ENCODE results near the gene PACSIN2. TPM values are rescaled to one million over a fixed set of nuclear protein-coding genes. Genes with fewer than 3 reads are reported as not detected.
"Not testable (repeated sequence)": the region's sequence is repeated elsewhere in the genome, so short reads cannot be mapped to it uniquely, and the experiment has no call there.

The PACSIN2 gene
- total RNA-seq, 2 experiments from 2014 or later = 33.5 to 35.7 TPM

- ChIA-PET POLR2A (no interaction called here), CTCF (no interaction called here)
- Mint-ChIP-seq H3K27me3 (no peaks in the 10 kb centered on the region), H3K9me3 (no peaks in the 10 kb centered on the region), H3K27ac (no peak overlapping the region), H3K36me3 (ENCODE audit: low read depth) (no peaks in the 10 kb centered on the region), H3K4me3 (no peak overlapping the region), H3K4me1 (ENCODE audit: low read depth) (peaks cover 4% of the 10 kb centered on the region)
- DNase-seq (no peak), ATAC-seq (no peak)
- intact Hi-C loops (cut with micrococcal nuclease) = no loop called here
- TF ChIP-seq, protein P1, sequence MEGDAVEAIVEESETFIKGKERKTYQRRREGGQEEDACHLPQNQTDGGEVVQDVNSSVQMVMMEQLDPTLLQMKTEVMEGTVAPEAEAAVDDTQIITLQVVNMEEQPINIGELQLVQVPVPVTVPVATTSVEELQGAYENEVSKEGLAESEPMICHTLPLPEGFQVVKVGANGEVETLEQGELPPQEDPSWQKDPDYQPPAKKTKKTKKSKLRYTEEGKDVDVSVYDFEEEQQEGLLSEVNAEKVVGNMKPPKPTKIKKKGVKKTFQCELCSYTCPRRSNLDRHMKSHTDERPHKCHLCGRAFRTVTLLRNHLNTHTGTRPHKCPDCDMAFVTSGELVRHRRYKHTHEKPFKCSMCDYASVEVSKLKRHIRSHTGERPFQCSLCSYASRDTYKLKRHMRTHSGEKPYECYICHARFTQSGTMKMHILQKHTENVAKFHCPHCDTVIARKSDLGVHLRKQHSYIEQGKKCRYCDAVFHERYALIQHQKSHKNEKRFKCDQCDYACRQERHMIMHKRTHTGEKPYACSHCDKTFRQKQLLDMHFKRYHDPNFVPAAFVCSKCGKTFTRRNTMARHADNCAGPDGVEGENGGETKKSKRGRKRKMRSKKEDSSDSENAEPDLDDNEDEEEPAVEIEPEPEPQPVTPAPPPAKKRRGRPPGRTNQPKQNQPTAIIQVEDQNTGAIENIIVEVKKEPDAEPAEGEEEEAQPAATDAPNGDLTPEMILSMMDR (IDR thresholded peaks at IDR 0.05) = no peak
Observed at GRCh38 chr22:43036282-43036829, 21.4 kb upstream of the PACSIN2 start.

- H3K36me3 Mint-ChIP-seq (ENCODE audit: low read depth) = no peaks in the 10 kb centered on the region
- intact Hi-C loops (cut with micrococcal nuclease) = no loop called here
- ATAC-seq (no peak), DNase-seq (no peak)
- ChIA-PET CTCF (interaction anchor here (1.5 to 2.7 kb wide), 4 partner anchors 44 to 178 kb away, joined by 3 to 11 read pairs (median 8); partner anchors contain the start of gene ARFGAP3), POLR2A (interaction anchor here (0.6 kb wide), 1 partner anchor 772 kb away, joined by 3 read pairs; no protein-coding TSS in a partner anchor)
- no peak overlapping the region for H3K4me3 Mint-ChIP-seq
- H3K27me3 Mint-ChIP-seq = no peaks in the 10 kb centered on the region
- no peaks in the 10 kb centered on the region for H3K9me3 Mint-ChIP-seq
- H3K4me1 Mint-ChIP-seq (ENCODE audit: low read depth) = peaks cover 4% of the 10 kb centered on the region
- no peak overlapping the region for H3K27ac Mint-ChIP-seq
- TF ChIP-seq, protein P1 (IDR thresholded peaks at IDR 0.05) = no peak
Observed at GRCh38 chr22:43035250-43035649, 20.3 kb upstream of the PACSIN2 start.

- POLR2A ChIA-PET = no interaction called here
- CTCF ChIA-PET = interaction anchor here (2.9 kb wide), 1 partner anchor 164 kb away, joined by 18 read pairs; no protein-coding TSS in a partner anchor
- intact Hi-C loops (cut with micrococcal nuclease) = no loop called here
- H3K4me1 Mint-ChIP-seq (ENCODE audit: low read depth) = peaks cover 4% of the 10 kb centered on the region
- H3K9me3 Mint-ChIP-seq = no peaks in the 10 kb centered on the region
- ATAC-seq (no peak), DNase-seq (no peak)
- no peaks in the 10 kb centered on the region for H3K36me3 Mint-ChIP-seq (ENCODE audit: low read depth)
- H3K27me3 Mint-ChIP-seq = no peaks in the 10 kb centered on the region
- H3K27ac Mint-ChIP-seq = no peak overlapping the region
- TF ChIP-seq, protein P1 (IDR thresholded peaks at IDR 0.05) = no peak
- H3K4me3 Mint-ChIP-seq = no peak overlapping the region
Observed at GRCh38 chr22:43031617-43032016, 16.7 kb upstream of the PACSIN2 start.

GRCh38 chr22:43018615-43019014 lies 3.7 kb upstream of the PACSIN2 start:
- no peak overlapping the region for H3K4me3 Mint-ChIP-seq
- no peaks in the 10 kb centered on the region for H3K27me3 Mint-ChIP-seq
- no peaks in the 10 kb centered on the region for H3K36me3 Mint-ChIP-seq (ENCODE audit: low read depth)
- TF ChIP-seq, protein P1 (IDR thresholded peaks at IDR 0.05) = no peak
- H3K9me3 Mint-ChIP-seq = no peaks in the 10 kb centered on the region
- CTCF ChIA-PET = no interaction called here
- H3K27ac Mint-ChIP-seq = no peak overlapping the region
- POLR2A ChIA-PET = no interaction called here
- no peak for DNase-seq
- intact Hi-C loops (cut with micrococcal nuclease) = no loop called here
- H3K4me1 Mint-ChIP-seq (ENCODE audit: low read depth) = peaks cover 9% of the 10 kb centered on the region
- no peak for ATAC-seq

DNA sequence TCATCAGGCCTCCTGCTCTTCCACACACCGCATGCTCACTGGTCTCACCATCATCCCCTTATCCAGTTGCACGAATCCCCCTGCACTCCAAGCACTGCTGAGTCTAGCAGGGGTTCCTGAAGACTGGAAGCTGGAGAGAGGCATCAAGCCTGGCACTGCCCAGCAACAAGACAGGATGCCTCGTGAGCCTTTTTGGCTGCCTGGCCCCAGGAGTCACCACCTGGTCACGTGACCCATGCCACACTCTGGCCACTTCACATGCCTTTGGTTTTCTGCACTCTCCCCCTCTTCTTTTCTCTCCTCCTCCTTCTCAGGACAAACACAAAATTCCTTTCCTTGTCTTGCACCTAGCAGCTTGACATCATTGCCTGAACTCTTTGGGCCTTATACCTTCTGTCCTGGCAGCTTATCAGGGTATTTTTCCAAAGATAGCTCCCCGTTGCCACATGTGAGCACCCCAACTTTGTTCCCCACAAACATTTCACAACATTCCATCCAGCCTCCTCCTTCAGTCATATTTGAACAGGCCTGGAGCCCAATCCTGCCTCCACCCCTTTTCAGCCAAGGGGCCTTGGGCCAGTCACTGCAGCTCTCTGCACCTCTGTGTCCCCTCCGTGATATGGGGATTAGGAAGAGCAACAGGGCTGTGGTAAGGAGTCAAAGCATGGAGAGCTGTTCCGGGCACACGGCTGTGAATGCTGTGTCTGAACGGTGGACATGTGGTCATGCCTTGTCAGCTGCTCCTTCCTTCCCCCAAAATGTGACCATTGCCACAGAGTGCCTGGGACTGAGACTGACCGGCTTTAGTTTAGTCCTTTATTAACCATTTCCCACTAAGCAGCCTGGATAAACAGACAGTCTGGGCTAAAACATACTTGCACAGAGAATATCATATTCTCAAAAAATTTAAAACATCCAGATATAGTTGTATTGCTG lies 2.8 kb upstream of the PACSIN2 start:
- H3K4me3 Mint-ChIP-seq = no peak overlapping the region
- H3K36me3 Mint-ChIP-seq (ENCODE audit: low read depth) = no peaks in the 10 kb centered on the region
- H3K27me3 Mint-ChIP-seq = no peaks in the 10 kb centered on the region
- DNase-seq (no peak), ATAC-seq (no peak)
- H3K27ac Mint-ChIP-seq = no peak overlapping the region
- POLR2A ChIA-PET = no interaction called here
- H3K4me1 Mint-ChIP-seq (ENCODE audit: low read depth) = peaks cover 15% of the 10 kb centered on the region
- intact Hi-C loops (cut with micrococcal nuclease) = no loop called here
- H3K9me3 Mint-ChIP-seq = no peaks in the 10 kb centered on the region
- CTCF ChIA-PET = interaction anchor here (1.9 kb wide), 1 partner anchor 15 kb away, joined by 4 read pairs; no protein-coding TSS in a partner anchor
- TF ChIP-seq, protein P1 (IDR thresholded peaks at IDR 0.05) = no peak

DNA sequence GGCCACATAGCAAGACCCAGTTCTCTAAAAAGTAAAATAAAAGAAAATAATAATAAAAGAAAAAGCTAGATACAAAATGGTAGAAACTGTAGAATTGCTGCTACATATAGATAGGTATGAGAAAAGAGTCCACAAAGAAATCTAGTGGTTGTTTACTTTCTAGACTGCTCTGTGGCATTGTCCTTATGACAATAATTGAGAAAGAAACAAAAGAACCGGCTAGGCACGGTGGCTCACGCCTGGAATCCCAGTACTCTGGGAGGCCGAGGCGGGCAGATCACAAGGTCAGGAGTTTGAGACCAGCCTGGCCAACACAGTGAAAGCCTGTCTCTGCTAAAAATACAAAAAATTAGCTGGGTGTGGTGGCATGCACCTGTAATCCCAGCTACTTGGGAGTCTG lies 1.2 kb upstream of the PACSIN2 start:
- ATAC-seq; H3K27me3 Mint-ChIP-seq; intact Hi-C loops (cut with micrococcal nuclease); H3K36me3 Mint-ChIP-seq (ENCODE audit: low read depth); H3K27ac Mint-ChIP-seq; H3K9me3 Mint-ChIP-seq; DNase-seq; H3K4me3 Mint-ChIP-seq: not testable (repeated sequence)
- POLR2A ChIA-PET = interaction anchor here (1.6 to 2.2 kb wide), 2 partner anchors 96 to 97 kb away, joined by 3 to 6 read pairs; no protein-coding TSS in a partner anchor
- CTCF ChIA-PET = interaction anchor here (1.9 kb wide), 1 partner anchor 17 kb away, joined by 4 read pairs; no protein-coding TSS in a partner anchor
- peaks cover 15% of the 10 kb centered on the region for H3K4me1 Mint-ChIP-seq (ENCODE audit: low read depth)
